ENCODE results near the gene KRCC1.
"Not testable (repeated sequence)": the region's sequence is repeated elsewhere in the genome, so short reads cannot be mapped to it uniquely, and the experiment has no call there.

The KRCC1 gene

DNA sequence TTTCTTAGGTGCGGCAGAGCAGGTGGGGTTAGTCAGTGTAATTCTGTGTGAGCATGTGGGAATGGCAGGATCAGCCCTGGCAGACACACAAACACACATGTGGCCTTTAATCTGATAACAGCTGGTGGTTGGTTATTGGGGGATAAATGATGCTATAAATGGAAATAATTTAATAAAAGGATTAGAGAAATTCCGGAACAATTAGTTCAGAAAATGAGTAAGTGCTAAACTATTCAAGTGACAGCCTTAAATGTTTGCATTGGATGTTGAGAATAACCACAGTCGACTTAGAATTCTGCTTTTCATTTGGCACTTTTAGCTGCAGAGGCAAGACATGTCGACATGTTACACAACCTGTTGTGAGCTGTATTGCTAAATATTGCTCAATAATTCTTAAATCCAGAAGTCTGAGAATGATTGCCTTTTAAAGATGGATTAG, 19.3 kb upstream of the KRCC1 start:
- no peak for DNase-seq (ENCODE audit: low read depth in 2 of 2)

DNA sequence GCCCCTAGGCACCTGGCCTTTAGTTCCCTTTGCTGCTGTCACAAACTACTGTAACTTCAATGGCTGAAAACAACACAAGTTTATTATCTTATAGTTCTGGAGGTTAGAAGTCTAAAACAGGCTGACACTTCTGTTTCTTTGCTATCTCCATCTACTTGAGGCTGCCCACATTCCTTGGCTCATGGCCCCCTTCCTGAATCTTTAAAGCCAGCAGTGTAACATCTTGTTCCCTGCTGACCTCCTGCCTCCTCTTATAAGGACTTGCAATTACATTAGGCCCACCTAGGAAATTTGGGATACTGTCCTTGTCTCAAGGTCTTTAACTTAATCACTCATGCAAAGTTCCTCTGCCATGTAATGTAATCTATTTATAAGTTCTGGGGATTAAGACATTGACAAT, 18.6 kb upstream of the KRCC1 start:
- DNase-seq (ENCODE audit: low read depth in 2 of 2), result no peak

DNA sequence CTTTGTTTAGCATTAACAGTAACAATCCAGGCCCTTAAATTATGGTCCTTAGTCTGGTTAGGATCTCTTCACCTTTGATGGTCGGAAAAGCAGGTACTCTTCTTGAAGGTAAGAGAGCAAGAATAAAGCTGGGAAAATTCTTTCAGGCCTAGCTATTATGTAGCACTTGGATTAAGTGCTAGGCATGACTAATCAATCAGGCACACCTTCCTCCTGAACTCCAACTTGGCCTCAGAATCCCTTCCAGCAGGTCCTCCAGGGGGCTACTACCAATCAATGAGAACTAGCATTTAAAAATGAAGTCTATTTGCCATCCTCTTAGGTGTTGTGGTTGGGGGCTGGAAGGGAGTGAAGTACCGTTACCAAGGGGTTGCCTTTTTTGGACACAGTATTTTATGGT, 15.8 kb upstream of the KRCC1 start:
- DNase-seq (ENCODE audit: low read depth in 2 of 2), result no peak

DNA sequence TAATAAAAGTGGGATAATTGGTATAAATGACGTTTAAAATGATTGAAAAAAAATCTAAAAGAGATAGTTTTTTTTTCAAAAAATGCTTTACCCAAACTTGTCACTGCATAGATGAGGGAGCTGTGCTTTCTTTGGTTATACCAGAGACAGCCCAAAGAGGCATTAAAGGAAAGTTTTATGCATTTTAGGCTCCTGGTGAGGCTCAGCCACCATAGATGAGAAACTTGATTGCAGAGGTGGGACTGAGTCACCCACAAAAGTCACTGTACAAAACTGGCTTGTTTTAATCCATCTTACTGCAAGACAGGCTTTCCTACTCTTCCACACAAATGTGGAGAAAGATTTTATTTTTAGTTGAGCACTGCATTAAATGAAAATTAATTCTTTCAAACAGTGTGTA, 14.5 kb upstream of the KRCC1 start:
- no peak for DNase-seq (ENCODE audit: low read depth in 2 of 2)

DNA sequence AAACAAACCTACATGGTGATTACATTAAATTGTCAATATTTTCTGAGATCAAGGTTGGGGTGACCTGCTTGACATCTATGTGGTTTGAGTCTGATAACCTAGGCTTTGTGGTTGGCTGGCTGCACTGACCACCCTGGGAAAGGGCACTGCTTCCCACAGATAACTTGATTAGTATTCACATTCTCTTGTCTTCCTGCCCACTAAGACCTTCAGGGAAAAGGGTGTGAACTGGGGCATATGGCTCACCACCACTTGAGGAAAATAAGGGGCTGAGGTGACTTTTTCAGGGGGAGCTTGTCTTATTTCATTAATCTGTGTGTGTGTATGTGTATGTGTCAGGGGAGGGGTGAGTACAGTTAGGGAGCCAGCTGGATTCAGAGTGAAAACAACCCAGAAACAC, 13.5 kb upstream of the KRCC1 start:
- no peak for DNase-seq (ENCODE audit: low read depth in 2 of 2)

DNA sequence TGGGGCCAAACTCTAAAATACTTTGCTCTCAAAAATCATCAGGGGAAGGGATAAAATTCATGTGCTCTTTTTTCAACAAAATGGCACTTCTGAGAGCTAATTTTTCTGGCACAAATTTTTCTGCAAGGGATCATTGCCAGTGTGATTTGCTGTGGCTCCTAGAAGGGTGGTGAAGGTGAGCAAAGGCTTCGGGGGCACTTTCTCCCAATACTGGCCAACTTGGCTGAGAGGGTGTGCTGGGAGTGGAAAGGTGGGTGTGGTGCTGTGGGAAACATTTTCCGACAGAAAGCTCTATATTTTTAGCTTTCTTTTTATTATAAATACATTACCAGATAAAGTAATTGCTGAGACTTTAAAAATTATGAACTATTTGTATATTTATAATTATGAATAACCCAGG, 12.5 kb upstream of the KRCC1 start:
- no peak for DNase-seq (ENCODE audit: low read depth in 2 of 2)

DNA sequence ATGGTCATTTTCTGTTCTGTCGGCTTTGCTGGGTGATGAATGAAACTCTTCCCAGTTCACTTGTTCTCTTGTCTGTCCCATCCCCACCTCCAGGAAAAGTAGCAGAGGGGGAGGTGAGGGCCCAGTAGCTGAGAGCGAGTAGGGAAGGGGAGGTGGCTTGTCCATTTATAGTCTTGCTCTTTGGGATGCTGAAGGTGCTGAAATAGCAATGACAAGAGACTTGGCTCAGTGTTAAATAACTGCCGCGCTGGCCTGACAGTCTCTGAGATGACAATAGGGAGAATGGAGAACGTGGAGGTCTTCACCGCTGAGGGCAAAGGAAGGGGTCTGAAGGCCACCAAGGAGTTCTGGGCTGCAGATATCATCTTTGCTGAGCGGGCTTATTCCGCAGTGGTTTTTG, 12.0 kb upstream of the KRCC1 start, which contains the start of gene SMYD1:
SMYD1 (plus strand) TSS at position 228 of the 400 bp plus-strand sequence; CDS start at position 268, 40 bp downstream.
- DNase-seq (ENCODE audit: low read depth in 2 of 2), result no peak

DNA sequence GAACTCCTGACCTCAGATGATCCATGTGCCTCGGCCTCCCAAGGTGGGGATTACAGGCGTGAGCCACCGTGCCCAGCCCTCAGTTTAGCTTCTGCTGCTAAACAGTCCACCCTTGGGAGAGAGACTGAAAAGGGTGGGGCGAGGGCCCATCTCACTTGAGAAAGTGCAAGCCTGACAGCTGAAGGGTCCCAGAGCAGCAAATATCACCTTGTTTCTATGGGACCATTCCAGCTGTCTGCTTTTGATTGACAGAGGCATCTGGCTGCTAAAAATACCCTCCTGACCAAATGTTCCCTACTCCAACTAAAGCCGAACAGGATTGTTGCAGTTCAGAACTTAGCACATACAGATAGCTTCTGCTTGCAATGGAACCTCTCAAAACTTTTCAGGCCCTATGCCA, 11.6 kb upstream of the KRCC1 start:
- DNase-seq (ENCODE audit: low read depth in 2 of 2), result no peak

DNA sequence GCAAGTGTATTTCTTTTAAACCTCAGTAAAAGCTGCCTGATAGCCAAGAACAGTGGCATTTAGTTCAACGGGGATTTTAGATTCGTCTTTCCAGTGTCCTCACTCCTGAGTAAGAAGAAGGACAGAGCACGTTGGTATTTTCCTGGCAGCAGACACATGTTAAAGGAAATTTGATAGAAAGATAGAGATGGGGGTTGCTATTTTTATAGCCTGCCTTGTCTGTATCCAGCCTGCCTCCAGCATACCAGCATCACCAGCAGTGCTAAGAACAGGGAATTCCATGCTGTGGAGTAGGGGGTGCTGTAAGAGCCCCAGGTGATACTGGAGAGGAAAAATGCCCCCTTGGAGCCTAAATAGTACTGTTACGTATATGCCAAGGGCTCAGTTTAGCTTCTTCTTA, 11.0 kb upstream of the KRCC1 start:
- DNase-seq (ENCODE audit: low read depth in 2 of 2), result no peak

DNA sequence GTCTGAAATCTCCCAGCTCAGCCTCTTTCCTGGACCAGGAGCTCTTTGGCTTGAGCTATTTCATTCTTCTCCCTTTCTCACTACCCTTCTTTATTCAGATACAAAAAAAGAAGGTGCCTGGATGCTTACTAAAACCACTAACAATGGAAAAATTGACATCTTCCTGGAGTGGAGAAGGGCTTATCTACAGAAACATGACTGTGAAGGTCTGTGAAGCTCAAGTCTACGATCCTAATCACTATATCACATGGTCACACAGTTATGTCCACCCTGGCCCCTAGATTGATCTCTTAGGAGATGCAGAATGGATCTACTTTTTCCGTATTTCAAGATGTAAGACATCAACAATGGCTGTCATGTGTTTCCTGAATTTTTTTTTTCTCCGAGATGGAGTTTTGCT, 5.7 kb upstream of the KRCC1 start:
- no peak for DNase-seq (ENCODE audit: low read depth in 2 of 2)

DNA sequence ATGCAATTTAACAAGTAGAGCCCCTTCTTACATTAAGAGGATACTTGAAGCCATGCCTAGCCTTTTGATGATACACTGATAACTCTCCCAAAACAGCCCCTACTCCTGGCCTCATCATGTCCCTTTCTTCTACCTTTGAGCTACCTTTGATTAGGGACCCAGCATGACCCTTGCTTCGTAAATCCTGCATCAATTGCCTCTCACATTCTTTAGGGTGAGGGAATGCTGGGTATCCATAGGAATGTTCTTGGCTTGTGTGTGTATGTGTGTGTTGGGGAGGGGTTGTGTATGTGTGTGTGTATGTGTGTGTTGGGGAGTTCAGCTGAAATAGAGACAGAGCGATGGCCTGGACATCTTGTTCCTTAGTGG, 5.3 kb upstream of the KRCC1 start:
- no peak for DNase-seq (ENCODE audit: low read depth in 2 of 2)

DNA sequence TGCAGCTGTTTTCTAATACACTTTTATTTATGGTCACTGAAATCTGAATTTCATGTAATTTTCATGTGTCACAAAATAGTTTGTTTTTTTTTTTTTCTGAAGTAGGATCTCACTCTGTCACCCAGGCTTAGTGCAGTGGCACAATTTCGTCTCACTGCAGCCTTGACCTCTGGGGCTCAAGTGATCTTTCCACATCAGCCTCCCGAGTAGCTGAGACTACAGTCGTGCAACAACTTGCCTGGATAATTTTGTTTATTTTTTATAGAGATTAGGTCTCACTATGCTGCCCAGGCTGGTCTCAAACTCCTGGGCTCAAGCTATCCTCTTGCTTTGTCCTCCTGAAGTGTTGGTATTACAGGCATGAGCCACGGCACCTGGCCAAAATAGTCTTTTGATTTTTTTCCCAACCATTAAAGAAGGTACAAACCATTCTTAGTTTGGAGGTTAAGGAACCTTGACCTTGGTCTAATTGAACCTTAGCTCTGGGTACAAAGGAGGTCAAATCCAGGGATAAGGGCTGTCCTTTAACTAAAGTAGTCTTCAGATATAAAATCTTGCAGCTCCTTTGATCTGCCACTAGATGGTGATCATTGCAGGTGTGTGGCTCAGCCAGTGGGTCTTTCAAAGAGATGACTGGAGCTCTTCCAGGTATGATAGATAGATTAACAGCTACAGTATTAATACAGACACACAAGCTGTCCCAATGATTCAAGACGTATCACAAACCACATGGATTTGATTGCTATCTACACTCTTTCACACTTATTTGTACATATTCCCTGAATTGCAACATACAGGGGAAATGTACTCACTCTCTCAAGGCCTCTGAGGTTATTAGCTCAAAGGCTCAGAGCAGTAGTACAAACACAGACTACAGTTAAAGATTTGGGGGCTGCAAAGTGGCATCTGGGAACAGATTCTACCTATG, 4.7 kb upstream of the KRCC1 start:
- peak in 1 of 2 donors; percentile 10 for DNase-seq (ENCODE audit: low read depth in 2 of 2)

DNA sequence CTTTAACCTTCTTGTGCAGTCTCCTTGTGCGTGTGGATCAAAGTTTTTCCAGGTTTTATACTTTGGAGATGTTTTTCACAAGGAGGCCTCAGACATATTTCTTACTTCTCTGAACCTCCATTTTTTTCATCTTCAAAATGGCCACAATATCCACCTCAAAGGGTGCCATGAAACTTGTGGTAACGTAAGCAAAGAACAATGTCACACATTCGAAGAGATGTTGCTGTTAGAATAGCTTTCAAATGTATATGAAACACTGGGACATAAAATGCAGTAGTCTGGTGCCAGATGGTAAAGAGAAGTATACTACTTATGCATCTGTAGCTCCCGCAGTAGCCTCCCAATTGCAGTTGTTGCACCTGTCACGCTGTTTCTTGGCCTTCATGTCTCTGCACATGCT, 2.6 kb upstream of the KRCC1 start:
- no peak for DNase-seq (ENCODE audit: low read depth in 2 of 2)

DNA sequence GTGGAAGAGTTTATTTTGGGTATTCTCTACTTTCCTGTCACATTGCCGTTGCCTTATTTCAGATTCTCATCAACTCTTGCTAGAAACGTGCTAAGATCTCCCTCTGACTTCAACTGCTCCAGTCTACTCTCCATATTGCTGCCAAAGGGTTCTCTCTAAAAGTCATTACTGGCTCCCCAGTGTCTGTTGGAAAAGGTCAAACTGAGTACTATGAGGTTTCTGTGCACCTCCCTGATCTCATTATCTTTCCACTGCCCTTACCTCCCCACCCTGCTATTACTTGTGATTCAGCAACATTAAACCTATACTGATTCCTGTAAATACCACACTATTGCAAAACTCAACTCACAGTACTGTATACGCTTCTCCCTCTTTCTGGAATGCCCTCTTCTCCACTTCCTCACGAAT, 1.9 kb upstream of the KRCC1 start:
- no peak for DNase-seq (ENCODE audit: low read depth in 2 of 2)

DNA sequence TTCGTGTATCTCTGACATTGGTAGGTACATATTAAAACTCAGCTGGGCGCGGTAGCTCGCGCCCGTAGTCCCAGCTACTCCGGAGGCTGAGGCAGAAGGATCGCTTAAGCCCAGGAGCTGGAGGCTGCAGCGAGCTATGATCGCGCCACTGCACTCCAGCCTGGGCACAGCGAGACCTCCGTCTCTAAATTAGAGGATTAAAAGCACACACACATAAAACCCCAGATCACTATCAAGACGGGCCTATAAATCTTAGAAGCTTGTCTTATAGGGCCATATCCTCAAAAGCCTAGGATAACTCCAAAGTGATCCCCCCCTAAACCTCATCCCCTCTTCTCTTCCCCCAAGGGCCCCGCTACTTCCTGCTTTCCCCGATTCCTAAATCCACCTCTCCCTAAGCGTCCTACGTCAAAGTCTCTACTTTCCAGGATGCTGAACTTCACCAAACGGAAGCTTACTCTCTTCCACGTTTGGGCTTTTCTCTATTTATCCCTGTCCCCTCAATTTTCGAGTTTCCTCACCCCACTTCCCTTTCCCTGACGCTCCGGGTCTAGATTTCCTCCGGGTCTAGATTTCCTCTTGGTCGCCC, 707 bp downstream of the KRCC1 start:
- DNase-seq (ENCODE audit: low read depth in 2 of 2), result no peak

DNA sequence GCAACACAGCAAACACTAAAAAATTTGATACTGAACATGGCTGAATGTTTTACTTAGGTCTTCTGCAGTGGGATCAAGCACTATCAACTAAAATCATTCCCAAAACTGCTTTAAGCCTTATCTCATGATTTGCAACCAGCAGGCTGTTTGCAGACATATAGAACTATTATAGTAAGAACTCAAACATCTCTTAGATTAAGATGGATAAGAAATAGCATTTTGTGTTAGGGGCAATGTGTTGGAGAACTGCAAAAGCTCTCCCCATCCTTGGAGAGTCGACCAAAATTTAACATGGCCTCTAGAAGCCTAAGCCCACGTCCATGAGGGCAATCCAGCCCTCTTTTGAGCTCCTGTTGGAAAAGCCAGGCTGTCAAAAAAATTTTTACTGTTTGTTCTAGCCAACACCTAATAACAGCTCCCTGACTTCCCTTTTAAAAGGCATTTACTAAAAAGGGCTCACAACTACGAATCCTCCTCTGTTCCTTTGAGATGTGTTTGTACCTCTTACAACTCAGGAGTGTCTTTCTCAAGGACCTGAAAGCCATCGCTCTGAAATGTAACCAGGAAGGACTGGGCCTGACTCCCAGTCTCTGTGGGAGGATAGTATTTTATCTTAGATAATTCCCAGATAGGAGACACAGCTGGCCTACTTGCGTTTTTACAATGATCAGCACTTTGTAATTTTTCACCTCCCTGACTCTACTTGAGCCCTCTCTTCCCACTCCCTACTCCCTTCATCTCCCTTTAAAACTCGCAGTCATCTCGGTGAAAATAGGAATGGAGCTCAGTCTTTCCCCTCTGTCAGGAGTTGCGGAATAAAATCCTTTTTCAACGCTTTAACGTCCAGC, 1.4 kb downstream of the KRCC1 start:
- no peak for DNase-seq (ENCODE audit: low read depth in 2 of 2)

DNA sequence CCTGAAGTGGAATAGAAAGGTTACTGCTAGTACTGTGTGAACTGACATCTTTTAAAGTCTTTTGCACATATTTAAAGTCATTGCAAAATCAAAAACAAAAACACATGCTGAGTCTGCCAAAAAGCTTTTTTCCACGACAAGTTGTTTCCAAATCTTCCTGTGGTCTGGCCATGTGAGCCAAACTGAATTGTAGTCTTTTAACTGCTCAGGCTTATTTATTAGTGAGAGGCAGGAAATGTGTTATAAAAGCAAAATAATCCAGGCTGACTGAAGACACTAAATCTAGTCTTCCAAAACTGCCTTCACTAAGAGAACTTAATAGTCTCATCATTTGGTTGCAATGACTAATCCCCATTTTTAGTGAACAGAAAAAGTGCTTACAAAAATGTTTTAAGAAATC, 2.3 kb downstream of the KRCC1 start:
- DNase-seq (ENCODE audit: low read depth in 2 of 2), result no peak

DNA sequence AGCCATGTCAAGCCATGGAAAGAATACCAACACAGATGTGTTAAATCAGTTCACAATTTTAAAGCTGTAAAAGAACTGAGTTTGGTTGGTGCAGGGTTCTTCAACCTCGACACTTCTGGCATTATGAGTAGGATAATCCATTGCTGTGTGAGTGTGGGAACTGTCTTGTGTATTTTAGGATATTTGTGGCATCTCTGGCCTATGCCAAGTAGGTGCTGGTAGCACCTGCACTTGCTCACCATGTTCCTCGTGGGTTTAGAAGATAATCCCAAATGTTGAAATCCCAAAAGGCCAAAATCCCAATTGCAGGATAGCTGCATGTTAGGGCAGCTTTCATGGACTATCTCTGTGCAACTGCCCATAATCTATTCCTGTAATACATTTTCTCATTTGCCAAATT, 3.8 kb downstream of the KRCC1 start:
- DNase-seq (ENCODE audit: low read depth in 2 of 2), result no peak

DNA sequence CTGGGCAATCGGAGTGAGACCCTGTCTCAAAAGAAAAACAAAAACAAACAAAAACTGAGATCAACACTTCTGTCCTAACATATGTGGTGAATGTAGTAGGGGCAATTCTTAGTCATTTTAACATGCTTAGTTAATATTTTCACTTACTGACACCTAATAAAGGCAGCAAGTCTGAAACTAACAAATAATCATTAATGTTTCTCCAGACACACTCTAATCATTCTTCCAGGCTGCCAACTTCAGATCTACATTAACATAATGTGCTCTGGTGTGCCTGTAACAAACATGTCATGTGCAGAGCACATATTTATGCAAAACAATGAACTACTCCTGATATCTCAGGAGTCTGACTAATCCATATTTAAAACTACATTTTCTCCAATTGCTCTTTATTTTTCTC, 6.0 kb downstream of the KRCC1 start:
- no peak for DNase-seq (ENCODE audit: low read depth in 2 of 2)

DNA sequence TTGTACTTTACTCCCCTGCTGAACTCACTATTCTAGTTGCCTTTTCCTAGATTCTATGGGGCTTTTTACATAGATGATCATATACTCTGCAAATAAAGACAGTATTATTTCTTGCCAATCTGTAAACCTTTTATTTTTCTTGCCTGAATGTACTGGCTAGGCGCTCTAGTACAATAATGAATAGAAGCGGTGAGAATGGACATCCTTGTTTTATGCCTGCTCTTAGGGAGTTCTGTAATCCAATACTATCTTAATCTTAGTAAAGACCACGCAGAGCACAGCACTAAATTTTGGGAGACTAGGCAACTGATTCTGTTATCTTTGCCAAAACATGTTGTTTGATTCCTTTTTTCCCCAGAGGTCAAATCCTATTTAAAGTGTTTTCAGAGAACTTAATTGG, 7.0 kb downstream of the KRCC1 start:
- DNase-seq (ENCODE audit: low read depth in 2 of 2), result no peak

DNA sequence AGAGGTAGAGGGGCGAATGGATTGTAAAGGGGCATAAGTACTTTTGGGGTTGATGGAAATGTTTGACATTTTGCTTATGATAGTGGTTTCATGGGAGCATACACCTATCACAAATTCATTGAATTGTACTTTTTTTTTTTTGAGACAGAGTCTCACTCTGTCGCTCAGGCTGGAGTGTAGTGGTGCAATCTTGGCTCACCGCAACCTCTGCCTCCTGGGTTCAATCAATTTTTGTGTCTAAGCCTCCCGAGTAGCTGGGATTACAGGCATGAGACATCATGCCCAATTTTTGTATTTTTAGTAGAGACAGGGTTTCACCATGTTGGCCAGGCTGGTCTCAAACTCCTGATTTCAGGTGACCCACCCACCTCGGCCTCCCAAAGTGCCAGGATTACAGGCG, 10.0 kb downstream of the KRCC1 start:
- DNase-seq (ENCODE audit: low read depth in 2 of 2), result not testable (repeated sequence)

DNA sequence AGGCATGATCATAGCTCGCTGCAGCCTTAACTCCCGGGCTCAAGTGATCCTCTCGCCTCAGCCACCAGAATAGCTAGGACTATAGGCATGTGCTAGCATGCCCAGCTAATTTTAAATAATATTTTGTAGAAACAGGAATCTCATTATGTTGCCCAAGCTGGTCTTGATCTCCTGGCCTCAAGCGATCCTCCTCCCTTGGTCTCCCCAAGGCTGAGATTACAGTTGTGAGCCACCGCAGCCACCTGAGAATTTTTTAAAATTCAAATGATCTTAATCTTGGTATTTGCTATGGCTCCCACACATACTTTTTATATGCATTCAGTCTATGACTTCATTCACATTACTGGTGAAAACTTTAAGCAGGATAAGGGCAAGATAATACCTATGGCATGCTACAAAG, 13.1 kb downstream of the KRCC1 start:
- no peak for DNase-seq (ENCODE audit: low read depth in 2 of 2)

Measured in stimulated activated CD8-positive, alpha-beta memory T cell treated with anti-CD3 and anti-CD28 coated beads, Interleukin-7, amount 100 ng/mL, for 4 hours (primary cell).